ENCODE data around the gene IGFBPL1.
"Not testable (repeated sequence)": the region's sequence is repeated elsewhere in the genome, so short reads cannot be mapped to it uniquely, and the experiment has no call there.

- TF ChIP-seq ARNTL (CRISPR knock-in tag; IDR thresholded peaks at IDR 0.05; ENCODE audit: borderline replicate concordance, low read depth); PATZ1 (CRISPR knock-in tag; IDR thresholded peaks at IDR 0.05; ENCODE audit: borderline replicate concordance); POU6F1 (CRISPR knock-in tag; IDR thresholded peaks at IDR 0.05; ENCODE audit: borderline replicate concordance, low read depth): not testable (repeated sequence)
Measured at GRCh38 chr9:38472583-38473249, 48.5 kb upstream of the IGFBPL1 start.
